Measurements from ENCODE around the gene MYLIP. TPM values are rescaled to one million over a fixed set of nuclear protein-coding genes. Genes with fewer than 3 reads are reported as not detected.

MYLIP gene
- polyA plus RNA-seq, 3 donors, result 19.9 to 84.0 (median 28.0) TPM

DNA sequence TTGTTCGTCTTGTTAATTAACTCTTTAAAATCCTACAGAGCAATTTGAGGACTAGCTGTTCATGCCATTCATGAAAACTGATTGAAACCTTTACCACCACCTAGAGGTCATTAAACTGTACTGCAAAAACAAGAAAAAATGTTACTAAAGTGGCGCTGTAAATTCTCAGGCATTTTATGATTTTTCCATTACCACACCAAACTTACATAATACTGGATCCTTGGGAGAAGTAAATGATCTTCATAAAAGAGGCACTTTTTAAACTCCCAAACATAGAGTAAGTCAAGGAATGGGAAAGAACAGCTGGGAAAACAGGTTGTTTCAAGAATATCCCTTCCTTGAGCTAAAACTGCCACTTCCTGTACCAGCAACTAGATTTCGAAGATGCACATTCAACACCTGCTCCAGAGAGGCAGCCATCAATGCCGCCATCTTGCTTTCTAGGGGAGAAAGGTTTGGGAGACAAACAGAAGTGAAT lies 54.3 kb downstream of the MYLIP start:
- H3K36me3 ChIP-seq (replicated peaks in 1 of 2; ENCODE audit: control insufficient read depth in 1 of 2, insufficient read depth in 2 of 2, low read length in 2 of 2), result no peaks in the 10 kb centered on the region
- peak overlapping the region; percentile 9 for H2AFZ ChIP-seq (ENCODE audit: insufficient read depth, low read depth, low read length, poor library complexity, severe bottlenecking)
- no peak overlapping the region for H3K4me2 ChIP-seq (replicated peaks; ENCODE audit: extremely low read depth, low read length, poor library complexity, severe bottlenecking)
- whole genome bisulfite sequencing (ENCODE audit: insufficient coverage), result no CpG with 5 or more reads among the region's 4 CpGs
- no peaks in the 10 kb centered on the region for H3K36me3 Mint-ChIP-seq
- H3K4me3 ChIP-seq (replicated peaks in 1 of 3; ENCODE audit: low read depth in 2 of 3, low read length in 3 of 3), result no peak overlapping the region
- no peak overlapping the region for H3K27ac ChIP-seq (ENCODE audit: low read depth in 1 of 2, low read length in 2 of 2)
- peaks cover 0 to 8% (median 5%) of the 10 kb centered on the region in 7 donors for H3K9me3 Mint-ChIP-seq
- H3K9me3 ChIP-seq (replicated peaks in 1 of 2; ENCODE audit: control insufficient read depth in 1 of 2, insufficient read depth in 1 of 2, low read length in 2 of 2), result peaks cover 0 to 6% of the 10 kb centered on the region in 2 donors
- H3K79me2 ChIP-seq (ENCODE audit: insufficient read depth, low read length), result no peaks in the 10 kb centered on the region
- peaks cover 0 to 3% (median 0%) of the 10 kb centered on the region in 3 donors for H3K27me3 Mint-ChIP-seq (ENCODE audit: low read depth in 3 of 3)
- TF ChIP-seq, protein P1, sequence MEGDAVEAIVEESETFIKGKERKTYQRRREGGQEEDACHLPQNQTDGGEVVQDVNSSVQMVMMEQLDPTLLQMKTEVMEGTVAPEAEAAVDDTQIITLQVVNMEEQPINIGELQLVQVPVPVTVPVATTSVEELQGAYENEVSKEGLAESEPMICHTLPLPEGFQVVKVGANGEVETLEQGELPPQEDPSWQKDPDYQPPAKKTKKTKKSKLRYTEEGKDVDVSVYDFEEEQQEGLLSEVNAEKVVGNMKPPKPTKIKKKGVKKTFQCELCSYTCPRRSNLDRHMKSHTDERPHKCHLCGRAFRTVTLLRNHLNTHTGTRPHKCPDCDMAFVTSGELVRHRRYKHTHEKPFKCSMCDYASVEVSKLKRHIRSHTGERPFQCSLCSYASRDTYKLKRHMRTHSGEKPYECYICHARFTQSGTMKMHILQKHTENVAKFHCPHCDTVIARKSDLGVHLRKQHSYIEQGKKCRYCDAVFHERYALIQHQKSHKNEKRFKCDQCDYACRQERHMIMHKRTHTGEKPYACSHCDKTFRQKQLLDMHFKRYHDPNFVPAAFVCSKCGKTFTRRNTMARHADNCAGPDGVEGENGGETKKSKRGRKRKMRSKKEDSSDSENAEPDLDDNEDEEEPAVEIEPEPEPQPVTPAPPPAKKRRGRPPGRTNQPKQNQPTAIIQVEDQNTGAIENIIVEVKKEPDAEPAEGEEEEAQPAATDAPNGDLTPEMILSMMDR (IDR thresholded peaks at IDR 0.05), result peak; percentile 73
- intact Hi-C loops (cut with micrococcal nuclease), result loop anchor here (5.0 kb wide), 1 partner anchor 491 kb away; no protein-coding TSS in a partner anchor
- no peak overlapping the region for H3K4me3 Mint-ChIP-seq
- peaks cover 15% of the 10 kb centered on the region for H3K4me1 Mint-ChIP-seq
- peaks cover 0 to 9% of the 10 kb centered on the region in 2 donors for H3K4me1 ChIP-seq (ENCODE audit: control insufficient read depth in 1 of 2, insufficient read depth in 2 of 2, low read length in 2 of 2)
- no peaks in the 10 kb centered on the region for H4K20me1 ChIP-seq (ENCODE audit: insufficient read depth, low read length)
- peak overlapping the region in 1 of 7 donors; percentile 4 for H3K27ac Mint-ChIP-seq
- no peak overlapping the region for H3K9ac ChIP-seq (ENCODE audit: insufficient read depth, low read length, poor library complexity, severe bottlenecking)
- H3K27me3 ChIP-seq (ENCODE audit: control insufficient read depth in 2 of 2, insufficient read depth in 2 of 2, low read length in 2 of 2), result no peaks in the 10 kb centered on the region
- DNase-seq, result peak; percentile 20 to 46 (median 38)

- H3K4me1 ChIP-seq (ENCODE audit: control insufficient read depth in 1 of 2, insufficient read depth in 2 of 2, low read length in 2 of 2), result peaks cover 0 to 9% of the 10 kb centered on the region in 2 donors
- no peak overlapping the region for H3K4me2 ChIP-seq (replicated peaks; ENCODE audit: extremely low read depth, low read length, poor library complexity, severe bottlenecking)
- Mint-ChIP-seq H3K27me3 (ENCODE audit: low read depth in 3 of 3) (peaks cover 0 to 3% (median 1%) of the 10 kb centered on the region in 3 donors), H3K4me1 (peaks cover 15% of the 10 kb centered on the region), H3K27ac (peak overlapping the region in 1 of 7 donors; percentile 5), H3K4me3 (no peak overlapping the region), H3K9me3 (peaks cover 0 to 8% (median 5%) of the 10 kb centered on the region in 7 donors), H3K36me3 (no peaks in the 10 kb centered on the region)
- no peak overlapping the region for H3K27ac ChIP-seq (ENCODE audit: low read depth in 1 of 2, low read length in 2 of 2)
- peaks cover 0 to 6% of the 10 kb centered on the region in 2 donors for H3K9me3 ChIP-seq (replicated peaks in 1 of 2; ENCODE audit: control insufficient read depth in 1 of 2, insufficient read depth in 1 of 2, low read length in 2 of 2)
- TF ChIP-seq, protein P1 (IDR thresholded peaks at IDR 0.05), result no peak
- DNase-seq, result peak; percentile 41 to 54 (median 53)
- no peaks in the 10 kb centered on the region for H3K36me3 ChIP-seq (replicated peaks in 1 of 2; ENCODE audit: control insufficient read depth in 1 of 2, insufficient read depth in 2 of 2, low read length in 2 of 2)
- H3K27me3 ChIP-seq (ENCODE audit: control insufficient read depth in 2 of 2, insufficient read depth in 2 of 2, low read length in 2 of 2), result no peaks in the 10 kb centered on the region
- H3K9ac ChIP-seq (ENCODE audit: insufficient read depth, low read length, poor library complexity, severe bottlenecking), result no peak overlapping the region
- H3K4me3 ChIP-seq (replicated peaks in 1 of 3; ENCODE audit: low read depth in 2 of 3, low read length in 3 of 3), result no peak overlapping the region
- intact Hi-C loops (cut with micrococcal nuclease), result loop anchor here (5.0 kb wide), 1 partner anchor 492 kb away; no protein-coding TSS in a partner anchor
- H3K79me2 ChIP-seq (ENCODE audit: insufficient read depth, low read length), result no peaks in the 10 kb centered on the region
- WGBS (ENCODE audit: insufficient coverage), result 0% methylated on average over 1 of the region's 3 CpGs
- H2AFZ ChIP-seq (ENCODE audit: insufficient read depth, low read depth, low read length, poor library complexity, severe bottlenecking), result peak overlapping the region; percentile 8
- no peaks in the 10 kb centered on the region for H4K20me1 ChIP-seq (ENCODE audit: insufficient read depth, low read length)
These were observed 55.2 kb downstream of the MYLIP start for GRCh38 chr6:16184129-16184528.
